Astrocyte (in vitro differentiated cells and primary cell): ENCODE data around the gene GNPTG.

Experiments
- CTCF ChIP-seq: IDR thresholded peaks from 2 replicates; pipeline ENCODE4 v1.5.1; 2011; ENCODE audit warnings: low read depth, mild to moderate bottlenecking, inconsistent platforms, low read length, moderate library complexity; ENCODE audit not compliant: insufficient read depth
- EZH2 ChIP-seq: IDR thresholded peaks from 2 replicates; pipeline ENCODE4 v1.6.1; 2012; ENCODE audit warnings: mild to moderate bottlenecking, low read length, inconsistent platforms; ENCODE audit not compliant: insufficient read depth

- TF ChIP-seq CTCF (no peak), EZH2 (peak; percentile 83)
These were observed 18.4 kb upstream of the GNPTG start, which contains the start of gene BAIAP3 for GRCh38 chr16:1333149-1333812.
